EL (cell line): ENCODE results near the gene STMN3.

Experiments used
- DNase-seq: peaks from one replicate; pipeline ENCODE4 v3.0.0-alpha.2; 2016

Gene STMN3

DNA sequence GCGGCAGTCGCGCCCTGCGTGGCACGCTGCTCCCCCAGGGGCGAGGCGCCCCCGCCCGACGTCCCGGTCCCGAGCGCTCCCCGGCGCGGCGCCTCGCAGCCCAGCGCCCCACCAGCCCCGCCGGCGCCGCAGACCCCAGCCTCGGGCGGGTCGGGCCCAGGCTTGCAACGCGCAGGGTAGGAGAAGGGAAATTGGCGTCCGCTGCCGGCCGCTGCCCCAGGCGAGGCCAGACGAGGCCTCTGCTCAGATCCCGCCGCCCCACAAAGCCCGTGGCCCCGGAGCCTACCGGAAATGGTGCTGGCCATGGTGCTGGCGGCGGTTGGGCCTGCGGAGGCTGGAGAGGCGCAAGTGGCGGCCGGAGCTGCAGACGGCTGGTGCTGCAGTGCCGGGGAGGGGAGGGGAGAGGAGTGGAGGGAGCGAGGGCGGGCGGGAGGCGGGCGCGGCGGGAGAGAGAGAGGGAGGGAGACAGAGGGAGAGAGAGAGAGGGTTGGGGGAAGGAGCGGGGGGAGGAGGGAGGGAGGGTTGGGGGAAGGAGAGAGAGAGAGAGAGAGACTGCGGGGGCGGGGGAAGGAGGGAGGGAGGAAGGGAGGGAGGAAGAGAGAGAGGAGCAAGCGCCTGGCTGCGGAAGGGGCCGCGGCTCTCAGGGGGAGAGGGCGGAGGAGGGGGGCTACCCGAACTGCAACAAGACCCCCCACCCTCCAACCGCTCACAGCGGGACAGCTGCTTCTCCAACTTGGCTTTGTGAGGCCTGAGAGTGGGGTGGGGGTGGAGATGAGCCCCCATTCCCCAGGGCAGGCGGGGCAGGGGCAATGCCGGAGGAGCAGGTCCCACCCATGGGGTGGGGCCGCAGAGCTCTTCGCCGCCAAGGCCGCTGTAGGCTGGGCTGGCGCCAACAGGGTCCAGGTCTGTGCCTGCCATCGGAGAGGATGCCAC, at the start of gene STMN3:
Gene STMN3, minus strand, starts transcription at position 384 of the 933 bp plus-strand sequence. Its CDS starts 79 bp downstream, at position 305.
- DNase-seq: peak; percentile 86

DNA sequence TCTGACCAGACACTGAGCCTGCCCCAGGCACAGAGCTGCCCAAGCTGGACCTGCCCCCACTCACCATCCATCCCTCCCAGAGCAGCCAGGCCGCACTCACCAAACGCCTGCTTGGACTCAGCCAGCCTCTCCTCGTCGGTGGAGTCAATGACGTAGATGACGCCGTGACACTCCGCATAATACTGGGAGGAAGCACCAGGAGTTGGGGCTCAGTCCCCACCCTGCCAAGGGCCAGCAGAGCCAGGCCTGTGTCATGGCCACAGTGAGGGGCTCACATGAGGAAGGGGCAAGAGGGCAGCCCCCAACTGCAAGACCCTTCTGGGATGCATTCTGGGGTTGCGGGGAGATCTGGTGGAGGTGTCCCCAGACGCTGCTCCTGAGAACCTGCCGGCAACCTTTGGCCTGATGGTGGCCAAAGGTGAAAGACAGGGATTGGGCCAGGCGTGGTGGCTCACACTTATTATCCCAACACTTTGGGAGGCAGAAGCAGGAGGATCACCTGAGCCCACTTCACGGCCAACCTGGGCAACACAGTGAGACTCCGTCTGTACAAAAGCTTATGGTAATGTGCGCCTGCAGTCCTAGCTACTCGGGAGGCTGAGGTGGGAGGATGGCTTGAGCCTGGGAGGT, 48.9 kb upstream of the STMN3 start:
- no peak for DNase-seq

DNA sequence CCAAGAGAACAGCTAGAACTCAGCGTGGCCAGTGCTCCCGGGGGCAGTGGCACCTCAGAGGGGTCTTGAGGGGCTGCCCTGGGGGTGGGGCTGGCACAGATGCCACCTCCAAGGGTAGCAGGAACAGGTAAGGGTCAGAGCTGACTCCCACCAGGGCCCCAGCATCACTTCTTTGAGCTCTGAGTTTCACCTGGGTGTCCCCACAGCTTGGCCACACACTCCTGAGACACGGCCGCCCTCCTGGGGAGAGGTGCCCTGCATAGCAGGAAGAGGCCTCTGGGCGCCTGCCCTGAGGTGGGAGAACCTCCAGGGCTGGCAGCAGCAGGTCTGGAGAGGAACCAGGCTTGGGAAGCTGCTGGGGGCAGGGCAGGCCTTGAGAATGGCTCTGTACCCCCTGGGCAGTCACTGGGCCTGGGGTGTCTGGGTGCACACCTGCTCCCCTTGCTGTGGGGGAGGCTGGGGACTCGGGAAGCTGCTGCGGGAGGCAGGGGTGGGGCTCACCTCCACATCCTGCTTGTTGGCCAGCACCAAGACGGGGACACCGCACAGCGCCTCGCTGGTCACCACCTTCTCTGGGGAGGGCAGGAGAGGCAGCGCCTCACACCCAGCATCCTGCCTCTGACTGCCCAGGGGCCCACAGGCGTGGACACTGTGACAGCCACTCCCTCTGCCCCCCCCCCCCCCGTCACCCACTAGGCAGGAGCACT, 48.3 kb upstream of the STMN3 start:
- peak; percentile 1 for DNase-seq

DNA sequence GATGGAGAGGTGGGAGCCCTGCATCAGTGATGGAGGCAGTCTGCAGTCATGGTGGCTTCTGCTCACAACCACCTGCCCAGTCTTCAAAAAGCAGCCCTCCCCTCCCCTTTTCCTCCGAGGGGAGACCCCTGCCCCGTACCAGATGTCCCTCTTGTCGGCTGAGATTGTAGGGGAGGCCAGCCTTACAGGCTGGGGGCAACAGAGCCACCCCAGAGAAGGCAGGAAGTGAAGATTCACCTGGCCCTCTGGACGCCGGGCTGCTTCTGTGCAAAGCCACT, 47.8 kb upstream of the STMN3 start:
- DNase-seq: peak; percentile 2

DNA sequence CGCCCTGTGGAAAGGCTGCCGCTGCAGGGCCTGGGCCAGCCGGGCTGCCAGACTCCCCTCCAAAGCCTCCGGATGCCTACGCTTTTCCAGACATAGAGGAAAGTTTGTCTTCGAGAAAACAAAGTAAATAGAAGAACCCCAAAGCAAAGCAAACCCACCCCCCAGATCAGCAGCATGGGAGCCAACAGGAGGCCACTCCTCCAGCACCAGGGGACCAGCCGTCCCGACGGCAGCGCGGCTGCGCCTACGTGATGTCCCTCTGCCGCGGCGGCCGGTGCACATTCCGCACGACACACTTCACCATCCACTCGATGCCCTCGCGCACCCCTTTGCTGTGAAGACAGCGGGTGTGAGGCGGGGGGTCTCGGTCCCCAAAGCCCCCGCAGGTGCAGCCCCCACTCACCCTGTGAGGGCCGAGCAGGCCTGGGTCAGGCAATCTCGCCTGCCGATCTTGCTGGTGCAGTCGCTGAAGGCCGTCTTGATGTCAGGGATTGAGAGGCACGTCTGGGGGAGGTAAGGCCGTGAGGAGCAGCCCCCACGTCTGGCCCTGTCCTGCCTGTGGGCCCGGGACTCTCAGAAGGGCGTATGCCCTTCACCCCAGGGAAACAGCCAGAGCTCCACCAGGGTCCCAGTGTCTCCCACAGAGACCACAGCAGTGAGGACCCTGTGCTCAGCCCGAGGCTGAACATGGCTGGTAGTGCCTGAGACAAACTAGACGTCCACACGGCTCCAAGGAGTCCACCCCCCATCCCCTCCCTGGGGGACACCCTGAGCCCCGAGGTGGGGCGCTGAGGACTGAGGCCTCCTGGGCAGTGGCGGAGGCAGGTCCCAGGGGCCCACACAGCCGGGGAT, 47.2 kb upstream of the STMN3 start:
- peak; percentile 0 for DNase-seq

DNA sequence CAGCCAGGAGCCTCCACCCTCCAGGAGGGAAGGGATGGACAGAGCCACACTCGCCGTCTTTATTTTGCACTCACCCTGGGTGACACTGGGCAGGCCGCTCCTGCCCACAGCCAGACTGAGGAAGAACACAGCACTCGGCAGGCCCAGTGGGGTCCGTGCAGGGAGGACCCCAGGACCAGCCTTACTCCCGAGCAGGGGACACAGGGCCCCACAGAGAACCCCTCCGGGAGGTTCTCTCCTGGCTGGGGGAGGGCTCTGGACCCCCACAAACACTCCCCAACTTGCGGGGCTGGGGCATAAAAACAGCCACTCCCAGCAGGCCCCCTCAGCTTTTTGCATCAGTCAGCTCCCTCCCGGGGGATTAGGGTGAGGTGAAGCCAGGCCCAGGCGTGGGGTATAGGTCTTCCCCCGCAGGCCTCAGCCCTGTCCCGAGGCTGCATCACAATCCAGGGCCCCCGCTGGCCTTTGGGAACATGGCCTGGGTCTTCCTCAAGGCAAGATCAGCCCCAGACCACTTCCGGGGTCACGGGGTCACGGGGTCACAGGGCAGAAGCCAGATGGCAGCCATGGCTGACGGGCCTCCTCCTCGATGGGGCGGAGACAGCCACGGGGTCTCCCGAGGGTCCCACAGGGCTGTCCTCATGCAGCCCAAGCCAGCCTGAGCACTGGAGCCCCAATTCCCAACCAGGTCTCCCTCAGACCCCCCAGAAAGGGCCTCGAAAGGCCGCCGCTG, 46.4 kb upstream of the STMN3 start:
- peak; percentile 8 for DNase-seq

DNA sequence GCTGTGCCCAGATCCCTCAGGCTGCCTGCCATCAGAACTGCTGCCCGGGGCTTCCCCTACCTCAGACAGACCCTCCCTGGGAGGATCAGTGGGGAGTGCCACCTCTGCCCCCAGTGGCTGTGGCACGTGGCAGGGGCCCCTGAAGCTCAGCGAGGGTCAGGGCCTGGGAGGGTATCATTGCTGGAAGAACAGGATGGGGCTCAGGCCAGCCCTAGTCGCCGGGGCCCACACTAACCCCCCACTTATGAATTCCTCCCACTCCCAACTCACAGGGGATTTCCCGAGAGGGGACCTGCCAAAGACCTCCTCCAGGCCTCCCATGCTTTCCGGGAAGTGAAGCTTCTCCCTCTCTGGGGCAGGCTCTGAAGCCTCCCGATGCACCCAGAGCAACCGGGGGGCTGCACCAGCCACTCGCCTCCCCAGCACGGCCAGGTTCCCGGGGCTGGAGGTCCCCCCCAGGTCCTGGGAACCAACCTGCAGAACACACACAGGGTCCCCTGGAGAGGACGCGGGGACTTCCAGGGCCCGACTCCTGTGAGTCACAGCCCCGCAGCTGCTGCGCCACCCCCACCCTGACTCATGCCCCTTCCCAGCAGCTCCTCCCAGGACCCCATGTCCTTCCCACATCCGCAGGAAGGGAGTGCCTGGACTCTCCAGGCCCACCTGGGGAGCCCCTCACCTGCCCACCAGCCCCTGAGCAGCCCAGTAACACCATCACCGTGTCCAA, 45.7 kb upstream of the STMN3 start:
- peak; percentile 93 for DNase-seq

DNA sequence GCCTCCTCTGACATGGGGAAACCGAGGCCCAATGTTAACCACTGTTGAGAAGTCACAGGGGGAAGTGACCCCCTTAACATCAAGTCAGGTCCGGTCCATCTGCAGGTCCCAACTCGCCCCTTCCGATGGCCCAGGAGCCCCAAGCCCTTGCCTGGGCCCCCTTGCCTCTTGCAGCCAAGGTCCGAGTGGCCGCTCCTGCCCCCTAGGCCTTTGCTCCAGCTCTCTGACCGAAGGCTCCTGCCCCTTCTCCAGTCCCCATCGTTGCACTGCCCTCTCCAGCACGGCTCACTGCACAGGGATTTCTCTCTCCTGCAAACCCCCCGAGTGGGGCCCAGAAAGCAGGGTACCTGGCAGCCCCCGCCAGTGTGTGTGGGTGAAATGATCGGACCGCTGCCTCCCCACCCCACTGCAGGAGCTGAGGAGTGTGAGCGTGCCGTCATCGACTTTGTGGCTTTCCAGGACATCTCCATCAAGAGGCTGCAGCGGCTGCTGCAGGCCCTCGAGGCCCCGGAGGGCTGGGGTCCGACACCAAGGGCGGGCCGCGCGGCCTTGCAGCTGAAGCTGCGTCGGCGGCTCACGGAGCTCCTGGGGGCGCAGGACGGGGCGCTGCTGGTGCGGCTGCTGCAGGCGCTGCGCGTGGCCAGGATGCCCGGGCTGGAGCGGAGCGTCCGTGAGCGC, 44.8 kb upstream of the STMN3 start:
- no peak for DNase-seq

DNA sequence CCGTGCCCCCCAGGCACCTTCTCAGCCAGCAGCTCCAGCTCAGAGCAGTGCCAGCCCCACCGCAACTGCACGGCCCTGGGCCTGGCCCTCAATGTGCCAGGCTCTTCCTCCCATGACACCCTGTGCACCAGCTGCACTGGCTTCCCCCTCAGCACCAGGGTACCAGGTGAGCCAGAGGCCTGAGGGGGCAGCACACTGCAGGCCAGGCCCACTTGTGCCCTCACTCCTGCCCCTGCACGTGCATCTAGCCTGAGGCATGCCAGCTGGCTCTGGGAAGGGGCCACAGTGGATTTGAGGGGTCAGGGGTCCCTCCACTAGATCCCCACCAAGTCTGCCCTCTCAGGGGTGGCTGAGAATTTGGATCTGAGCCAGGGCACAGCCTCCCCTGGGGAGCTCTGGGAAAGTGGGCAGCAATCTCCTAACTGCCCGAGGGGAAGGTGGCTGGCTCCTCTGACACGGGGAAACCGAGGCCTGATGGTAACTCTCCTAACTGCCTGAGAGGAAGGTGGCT, 44.2 kb upstream of the STMN3 start:
- no peak for DNase-seq

DNA sequence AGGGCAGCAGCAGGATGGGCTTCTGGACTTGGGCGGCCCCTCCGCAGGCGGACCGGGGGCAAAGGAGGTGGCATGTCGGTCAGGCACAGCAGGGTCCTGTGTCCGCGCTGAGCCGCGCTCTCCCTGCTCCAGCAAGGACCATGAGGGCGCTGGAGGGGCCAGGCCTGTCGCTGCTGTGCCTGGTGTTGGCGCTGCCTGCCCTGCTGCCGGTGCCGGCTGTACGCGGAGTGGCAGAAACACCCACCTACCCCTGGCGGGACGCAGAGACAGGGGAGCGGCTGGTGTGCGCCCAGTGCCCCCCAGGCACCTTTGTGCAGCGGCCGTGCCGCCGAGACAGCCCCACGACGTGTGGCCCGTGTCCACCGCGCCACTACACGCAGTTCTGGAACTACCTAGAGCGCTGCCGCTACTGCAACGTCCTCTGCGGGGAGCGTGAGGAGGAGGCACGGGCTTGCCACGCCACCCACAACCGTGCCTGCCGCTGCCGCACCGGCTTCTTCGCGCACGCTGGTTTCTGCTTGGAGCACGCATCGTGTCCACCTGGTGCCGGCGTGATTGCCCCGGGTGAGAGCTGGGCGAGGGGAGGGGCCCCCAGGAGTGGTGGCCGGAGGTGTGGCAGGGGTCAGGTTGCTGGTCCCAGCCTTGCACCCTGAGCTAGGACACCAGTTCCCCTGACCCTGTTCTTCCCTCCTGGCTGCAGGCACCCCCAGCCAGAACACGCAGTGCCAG, 43.6 kb upstream of the STMN3 start, which contains the start of gene TNFRSF6B:
Gene TNFRSF6B, plus strand, starts transcription at position 25 of the 729 bp plus-strand sequence. Its CDS starts 116 bp downstream, at position 141.
- DNase-seq: no peak

DNA sequence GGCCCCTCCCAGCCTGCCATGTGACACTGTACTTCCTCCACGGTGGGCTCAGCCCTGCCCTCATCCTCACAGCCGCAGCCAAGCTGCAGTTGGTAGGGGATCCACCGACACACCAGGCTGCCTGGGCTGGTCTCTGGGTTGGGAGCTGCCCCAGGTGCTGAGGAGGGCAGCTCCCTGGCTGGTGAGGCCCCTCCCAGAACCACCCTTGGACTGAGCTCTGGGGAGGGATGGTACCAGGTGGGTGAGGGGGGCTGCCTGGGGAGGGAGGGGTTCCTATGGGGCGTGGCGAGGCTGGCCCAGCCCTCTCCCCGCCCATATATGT, 43.0 kb upstream of the STMN3 start:
- no peak for DNase-seq

DNA sequence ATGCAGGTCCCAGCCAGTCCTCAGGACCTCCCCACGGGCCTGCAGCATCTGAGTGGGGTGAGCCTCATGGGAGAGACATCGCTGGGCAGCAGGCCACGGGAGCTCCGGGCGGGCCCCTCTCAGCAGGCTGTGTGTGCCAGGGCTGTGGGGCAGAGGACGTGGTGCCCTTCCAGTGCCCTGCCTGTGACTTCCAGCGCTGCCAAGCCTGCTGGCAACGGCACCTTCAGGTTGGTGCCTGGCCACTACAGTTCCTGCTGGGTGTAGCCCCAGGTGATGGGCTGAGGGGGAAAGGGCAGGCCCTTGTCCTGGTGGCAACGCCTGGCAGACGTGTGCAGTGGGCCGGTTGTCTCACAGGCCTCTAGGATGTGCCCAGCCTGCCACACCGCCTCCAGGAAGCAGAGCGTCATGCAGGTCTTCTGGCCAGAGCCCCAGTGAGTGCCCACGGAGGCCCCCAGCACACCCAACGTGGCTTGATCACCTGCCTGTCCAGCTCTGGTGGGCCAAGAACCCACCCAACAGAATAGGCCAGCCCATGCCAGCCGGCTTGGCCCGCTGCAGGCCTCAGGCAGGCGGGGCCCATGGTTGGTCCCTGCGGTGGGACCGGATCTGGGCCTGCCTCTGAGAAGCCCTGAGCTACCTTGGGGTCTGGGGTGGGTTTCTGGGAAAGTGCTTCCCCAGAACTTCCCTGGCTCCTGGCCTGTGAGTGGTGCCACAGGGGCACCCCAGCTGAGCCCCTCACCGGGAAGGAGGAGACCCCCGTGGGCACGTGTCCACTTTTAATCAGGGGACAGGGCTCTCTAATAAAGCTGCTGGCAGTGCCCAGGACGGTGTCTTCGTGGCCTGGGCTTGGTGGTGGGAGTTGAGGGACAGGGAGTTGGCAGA, 42.4 kb upstream of the STMN3 start:
- no peak for DNase-seq

DNA sequence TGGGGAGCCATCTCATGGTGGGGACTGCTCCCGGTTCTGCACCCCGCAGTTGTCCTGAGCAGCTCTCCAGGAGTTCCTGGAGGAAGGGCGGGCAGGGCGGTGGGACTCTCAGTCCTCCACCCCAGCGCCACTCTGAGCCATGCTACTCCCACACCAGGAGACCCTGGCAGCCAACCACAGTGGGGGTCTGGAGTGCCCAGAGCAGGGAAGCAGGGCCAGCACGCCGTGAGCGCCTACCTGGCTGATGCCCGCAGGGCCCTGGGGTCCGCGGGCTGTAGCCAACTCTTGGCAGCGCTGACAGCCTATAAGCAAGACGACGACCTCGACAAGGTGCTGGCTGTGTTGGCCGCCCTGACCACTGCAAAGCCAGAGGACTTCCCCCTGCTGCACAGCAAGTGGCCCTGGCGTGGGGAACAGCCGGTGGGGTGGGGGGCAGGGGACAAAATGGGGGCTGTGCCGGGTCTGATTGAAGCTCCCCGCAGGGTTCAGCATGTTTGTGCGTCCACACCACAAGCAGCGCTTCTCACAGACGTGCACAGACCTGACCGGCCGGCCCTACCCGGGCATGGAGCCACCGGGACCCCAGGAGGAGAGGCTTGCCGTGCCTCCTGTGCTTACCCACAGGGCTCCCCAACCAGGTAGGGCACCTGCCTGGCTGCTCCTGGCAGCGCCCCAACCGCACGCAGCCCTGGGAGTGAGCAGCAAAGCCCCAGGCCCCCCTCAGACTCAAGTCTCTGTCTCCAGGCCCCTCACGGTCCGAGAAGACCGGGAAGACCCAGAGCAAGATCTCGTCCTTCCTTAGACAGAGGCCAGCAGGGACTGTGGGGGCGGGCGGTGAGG, 41.6 kb upstream of the STMN3 start:
- DNase-seq: no peak

DNA sequence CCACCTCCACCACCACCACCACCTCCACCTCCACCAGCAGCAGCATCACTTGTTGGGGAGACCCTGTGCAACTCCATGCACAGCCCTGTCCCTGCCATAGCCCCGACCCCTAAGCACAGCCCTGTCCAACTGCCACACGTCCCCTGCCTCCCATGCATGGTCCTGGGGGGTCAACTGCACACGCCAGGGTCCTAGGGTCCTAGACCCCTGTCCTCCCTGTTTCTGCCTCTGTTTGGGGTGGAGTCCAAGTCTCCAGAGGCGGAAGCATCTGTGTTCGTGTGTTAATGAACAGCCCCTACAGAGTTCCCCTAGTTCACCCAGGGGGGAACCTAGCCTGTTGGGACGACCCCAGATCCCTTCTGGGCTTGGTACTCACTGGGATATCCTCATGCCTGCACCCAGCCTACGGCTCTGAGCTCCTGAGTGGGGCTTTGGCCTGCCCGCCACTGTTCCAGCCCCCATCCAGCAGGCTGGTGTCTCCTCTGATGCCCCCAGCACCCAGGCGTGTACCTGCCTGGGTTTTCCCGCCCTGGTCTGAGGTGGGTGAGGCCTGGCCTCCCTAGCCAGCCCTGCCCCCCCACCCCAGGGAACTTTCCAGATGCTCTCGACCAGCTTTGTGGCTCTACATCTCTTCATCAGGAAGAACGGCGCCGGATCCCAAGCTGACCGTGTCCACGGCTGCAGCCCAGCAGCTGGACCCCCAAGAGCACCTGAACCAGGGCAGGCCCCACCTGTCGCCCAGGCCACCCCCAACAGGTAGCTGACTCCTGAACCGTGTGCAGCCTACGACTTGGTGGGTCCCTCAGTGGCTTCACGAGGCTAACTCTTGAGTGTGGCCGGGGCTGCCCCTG, 40.7 kb upstream of the STMN3 start:
- DNase-seq: no peak

DNA sequence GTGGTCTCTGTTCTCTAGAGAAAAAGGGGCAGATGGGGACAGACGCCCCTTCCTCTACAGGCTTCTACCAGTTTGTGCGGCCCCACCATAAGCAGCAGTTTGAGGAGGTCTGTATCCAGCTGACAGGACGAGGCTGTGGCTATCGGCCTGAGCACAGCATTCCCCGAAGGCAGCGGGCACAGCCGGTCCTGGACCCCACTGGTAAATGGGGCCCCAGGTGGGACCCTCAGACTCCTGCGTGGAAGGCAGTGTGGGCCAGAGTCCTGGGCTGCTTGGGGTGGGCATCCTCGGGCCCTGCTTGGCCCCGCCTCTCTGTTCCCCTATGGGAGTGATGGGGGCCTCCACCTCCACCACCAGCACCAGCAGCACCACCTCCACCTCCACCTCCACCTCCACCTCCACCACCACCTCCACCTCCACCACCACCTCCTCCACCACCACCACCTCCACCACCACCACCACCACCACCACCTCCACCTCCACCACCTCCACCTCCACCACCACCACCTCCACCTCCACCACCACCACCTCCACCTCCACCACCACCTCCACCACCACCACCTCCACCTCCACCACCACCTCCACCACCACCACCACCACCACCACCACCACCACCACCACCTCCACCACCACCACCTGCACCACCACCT, 40.0 kb upstream of the STMN3 start:
- no peak for DNase-seq

DNA sequence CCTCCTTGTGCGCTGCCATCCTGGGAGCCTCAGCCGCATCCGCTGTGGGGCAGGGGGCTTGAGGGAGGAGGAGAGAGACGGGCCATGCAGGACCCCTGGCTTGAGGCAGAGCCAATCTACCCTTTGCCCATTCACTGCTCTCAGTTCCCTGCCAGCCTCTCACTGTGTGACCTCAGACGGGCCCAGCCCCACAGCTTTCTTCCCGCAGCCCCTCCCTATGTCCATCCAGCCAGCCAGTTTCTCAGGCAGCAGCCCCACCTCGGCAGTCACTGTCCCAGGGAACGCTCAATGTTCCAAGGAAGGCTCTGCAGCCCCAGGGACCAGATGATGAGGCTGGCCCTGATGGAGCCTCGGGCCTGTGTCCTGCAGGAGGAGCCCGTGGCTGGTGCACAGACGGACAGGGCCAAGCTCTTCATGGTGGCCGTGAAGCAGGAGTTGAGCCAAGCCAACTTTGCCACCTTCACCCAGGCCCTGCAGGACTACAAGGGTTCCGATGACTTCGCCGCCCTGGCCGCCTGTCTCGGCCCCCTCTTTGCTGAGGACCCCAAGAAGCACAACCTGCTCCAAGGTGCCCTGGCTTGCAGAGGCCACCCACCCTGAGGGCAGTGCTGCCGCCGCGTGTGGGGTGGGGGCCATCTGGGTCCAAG, 39.3 kb upstream of the STMN3 start:
- peak; percentile 28 for DNase-seq
